Endodermal cell (in vitro differentiated cells): ENCODE data around the gene FBLN2. TPM values are rescaled to one million over a fixed set of nuclear protein-coding genes. Genes with fewer than 3 reads are reported as not detected.

ENCODE experiments used
- DNase-seq: peaks from one replicate; pipeline ENCODE4 v3.0.0-alpha.2; 2017
- H3K27ac ChIP-seq: 2 replicates; pipeline ENCODE4 v1.5.1; 2013; ENCODE audit warnings: mild to moderate bottlenecking, low read depth, low read length, moderate library complexity
- H3K27me3 ChIP-seq: 2 replicates; pipeline ENCODE4 v1.6.1; 2013; ENCODE audit warnings: mild to moderate bottlenecking, low read length, moderate library complexity; ENCODE audit not compliant: insufficient read depth, control insufficient read depth, poor library complexity, severe bottlenecking
- H3K36me3 ChIP-seq: 2 replicates; pipeline ENCODE4 v1.7.0; 2013; ENCODE audit warnings: mild to moderate bottlenecking, low read length, moderate library complexity; ENCODE audit not compliant: control insufficient read depth, insufficient read depth
- H3K4me1 ChIP-seq: one replicate; pipeline ENCODE4 v1.7.0; 2013; ENCODE audit warnings: low read length; ENCODE audit not compliant: control insufficient read depth, insufficient read depth
- H3K4me3 ChIP-seq: 2 replicates; pipeline ENCODE4 v1.5.1; 2013; ENCODE audit warnings: mild to moderate bottlenecking, low read length, moderate library complexity
- H3K9ac ChIP-seq: 2 replicates; pipeline ENCODE4 v1.6.1; 2013; ENCODE audit warnings: mild to moderate bottlenecking, low read length, moderate library complexity; ENCODE audit not compliant: poor library complexity, severe bottlenecking; ENCODE audit errors: extremely low read depth
- H3K9me3 ChIP-seq: 2 replicates; pipeline ENCODE4 v1.6.1; 2013; ENCODE audit warnings: mild to moderate bottlenecking, low read length, moderate library complexity; ENCODE audit not compliant: control insufficient read depth
- H3K27ac Mint-ChIP-seq: 2 replicates; pipeline ENCODE4 v1.8.0; 2020; ENCODE audit warnings: mixed read lengths
- H3K27me3 Mint-ChIP-seq: 2 replicates; pipeline ENCODE4 v1.8.0; 2021; ENCODE audit warnings: mild to moderate bottlenecking, mixed read lengths; ENCODE audit not compliant: insufficient read depth
- H3K36me3 Mint-ChIP-seq: 2 replicates; pipeline ENCODE4 v1.8.0; 2020; ENCODE audit warnings: low read depth, mixed read lengths
- H3K4me1 Mint-ChIP-seq: 2 replicates; pipeline ENCODE4 v1.8.0; 2020; ENCODE audit warnings: mixed read lengths
- H3K4me3 Mint-ChIP-seq: 2 replicates; pipeline ENCODE4 v1.8.0; 2020; ENCODE audit warnings: mild to moderate bottlenecking, moderate library complexity, mixed read lengths
- H3K9me3 Mint-ChIP-seq: 2 replicates; pipeline ENCODE4 v1.8.0; 2020; ENCODE audit warnings: mild to moderate bottlenecking, mixed read lengths
- CTCF ChIP-seq: fragments of 200-600 bp; sonication (generic); conservative IDR thresholded peaks from 2 replicates; pipeline ENCODE4 v1.5.0; 2021; ENCODE audit warnings: antibody characterized with exemption, mild to moderate bottlenecking
- WGBS, 2 experiments: methylation state at CpG; one replicate each; pipeline versions ENCODE4 v1.1.5 to v1.1.7; 2013; ENCODE audit warnings: missing lambda C conversion rate in 2 of 2, mixed read lengths in 1 of 2; ENCODE audit not compliant: insufficient coverage in 1 of 2, insufficient read length in 1 of 2; 5-methylcytosine and 5-hydroxymethylcytosine counted together
- total RNA-seq, 2 donors: library from RNA; stranded (reverse); fragmentation: NEBNext Ultra II Directional in 1 of 2; extraction: Animal tissue kit (Norgen Biotek cat#: 25700) in 1 of 2; gene quantifications; 2 replicates in 1 of 2; 3 replicates in 1 of 2; pipeline ENCODE4 v1.2.1, GENCODE V29; 2021

FBLN2 gene
- total RNA-seq, 2 donors from 2014 or later, result 86.1 to 136 TPM

GRCh38 chr3:13662238-13662847 lies 113.4 kb downstream of the FBLN2 start:
- Histone ChIP-seq H3K9ac (no peak overlapping the region), H3K4me1 (no peaks in the 10 kb centered on the region), H3K4me3 (no peak overlapping the region), H3K27ac (no peak overlapping the region), H3K9me3 (no peaks in the 10 kb centered on the region), H3K27me3 (peaks cover 13% of the 10 kb centered on the region), H3K36me3 (no peaks in the 10 kb centered on the region)
- Mint-ChIP-seq H3K9me3 (no peaks in the 10 kb centered on the region), H3K4me1 (no peaks in the 10 kb centered on the region), H3K4me3 (no peak overlapping the region), H3K27me3 (peaks cover 14% of the 10 kb centered on the region), H3K36me3 (no peaks in the 10 kb centered on the region), H3K27ac (no peak overlapping the region)
- WGBS, 2 experiments, result 89 to 95% methylated on average over 9 to 22 of the region's 22 CpGs
- no peak for TF ChIP-seq CTCF
- no peak for DNase-seq

- no peaks in the 10 kb centered on the region for H3K36me3 Mint-ChIP-seq
- H3K27ac Mint-ChIP-seq, result no peak overlapping the region
- H3K4me1 Mint-ChIP-seq, result no peaks in the 10 kb centered on the region
- DNase-seq, result no peak
- Histone ChIP-seq H3K36me3 (no peaks in the 10 kb centered on the region), H3K4me1 (no peaks in the 10 kb centered on the region), H3K27me3 (no peaks in the 10 kb centered on the region), H3K9me3 (no peaks in the 10 kb centered on the region), H3K9ac (no peak overlapping the region), H3K27ac (no peak overlapping the region), H3K4me3 (no peak overlapping the region)
- H3K27me3 Mint-ChIP-seq, result peaks cover under 1% of the 10 kb centered on the region
- no peaks in the 10 kb centered on the region for H3K9me3 Mint-ChIP-seq
- no peak overlapping the region for H3K4me3 Mint-ChIP-seq
- WGBS, 2 experiments, result 91 to 100% methylated on average over 4 to 16 of the region's 16 CpGs
- no peak for TF ChIP-seq CTCF
These were observed 115.0 kb downstream of the FBLN2 start for GRCh38 chr3:13663781-13664535.

GRCh38 chr3:13665582-13666226 lies 116.8 kb downstream of the FBLN2 start:
- no peaks in the 10 kb centered on the region for H3K36me3 ChIP-seq
- no peak for TF ChIP-seq CTCF

More at GRCh38 chr3:13665582-13666226, 116.8 kb downstream of the FBLN2 start:
- no peak overlapping the region for H3K4me3 Mint-ChIP-seq
- no peaks in the 10 kb centered on the region for H3K9me3 Mint-ChIP-seq
- H3K9me3 ChIP-seq, result no peaks in the 10 kb centered on the region
- no peak overlapping the region for H3K27ac Mint-ChIP-seq
- no peaks in the 10 kb centered on the region for H3K27me3 ChIP-seq
- no peak overlapping the region for H3K27ac ChIP-seq
- peaks cover 3% of the 10 kb centered on the region for H3K27me3 Mint-ChIP-seq
- H3K4me1 Mint-ChIP-seq, result no peaks in the 10 kb centered on the region
- H3K36me3 Mint-ChIP-seq, result no peaks in the 10 kb centered on the region
- H3K9ac ChIP-seq, result no peak overlapping the region
- H3K4me1 ChIP-seq, result no peaks in the 10 kb centered on the region
- no peak overlapping the region for H3K4me3 ChIP-seq
- DNase-seq, result no peak
- WGBS, 2 experiments, result 90 to 92% methylated on average over 9 to 15 of the region's 16 CpGs
